Measurements from ENCODE around the gene TNIK. TPM values are rescaled to one million over a fixed set of nuclear protein-coding genes. Genes with fewer than 3 reads are reported as not detected.
A peak's percentile ranks its signal among the peaks of the same experiment; 100 is the strongest.

Gene TNIK
- total RNA-seq, 4 donors from 2014 or later: 32.9 to 41.7 (median 38.0) TPM

DNA sequence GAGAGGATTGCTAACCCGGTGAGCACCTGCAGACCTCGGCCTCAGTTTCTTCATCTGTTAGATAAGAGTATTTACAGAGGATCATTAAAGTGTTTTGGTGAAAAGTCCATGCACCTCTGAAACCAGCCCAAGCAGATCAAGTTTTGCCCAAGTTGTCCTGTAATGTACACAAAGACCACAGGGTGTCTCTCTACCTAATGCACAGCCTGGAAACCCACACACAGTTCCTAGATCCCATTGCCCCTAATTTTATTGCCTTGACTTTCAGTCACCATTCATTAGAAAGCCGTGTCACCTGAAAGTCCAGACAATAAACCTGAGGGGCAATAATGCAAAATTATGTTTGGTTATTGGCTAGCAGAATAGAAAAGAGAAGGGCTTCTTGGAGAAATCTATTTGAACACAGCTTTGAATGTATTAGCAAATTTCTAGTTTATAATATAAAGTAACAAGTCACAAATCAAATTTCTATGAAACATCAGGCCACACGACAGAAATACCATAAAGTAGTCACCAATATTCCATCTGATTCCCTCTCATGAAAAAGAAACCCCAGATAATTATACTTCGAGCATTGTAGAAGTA is 272.4 kb downstream of the TNIK start:
- Histone ChIP-seq H3K4me1 (peaks cover 6 to 53% (median 8%) of the 10 kb centered on the region in 3 donors), H3K27me3 (no peaks in the 10 kb centered on the region), H3K4me3 (no peak overlapping the region), H3K27ac (no peak overlapping the region), H3K36me3 (no peaks in the 10 kb centered on the region), H3K9me3 (no peaks in the 10 kb centered on the region)
- no peak for TF ChIP-seq EP300 (IDR thresholded peaks at IDR 0.05)
- TF ChIP-seq, protein P1, sequence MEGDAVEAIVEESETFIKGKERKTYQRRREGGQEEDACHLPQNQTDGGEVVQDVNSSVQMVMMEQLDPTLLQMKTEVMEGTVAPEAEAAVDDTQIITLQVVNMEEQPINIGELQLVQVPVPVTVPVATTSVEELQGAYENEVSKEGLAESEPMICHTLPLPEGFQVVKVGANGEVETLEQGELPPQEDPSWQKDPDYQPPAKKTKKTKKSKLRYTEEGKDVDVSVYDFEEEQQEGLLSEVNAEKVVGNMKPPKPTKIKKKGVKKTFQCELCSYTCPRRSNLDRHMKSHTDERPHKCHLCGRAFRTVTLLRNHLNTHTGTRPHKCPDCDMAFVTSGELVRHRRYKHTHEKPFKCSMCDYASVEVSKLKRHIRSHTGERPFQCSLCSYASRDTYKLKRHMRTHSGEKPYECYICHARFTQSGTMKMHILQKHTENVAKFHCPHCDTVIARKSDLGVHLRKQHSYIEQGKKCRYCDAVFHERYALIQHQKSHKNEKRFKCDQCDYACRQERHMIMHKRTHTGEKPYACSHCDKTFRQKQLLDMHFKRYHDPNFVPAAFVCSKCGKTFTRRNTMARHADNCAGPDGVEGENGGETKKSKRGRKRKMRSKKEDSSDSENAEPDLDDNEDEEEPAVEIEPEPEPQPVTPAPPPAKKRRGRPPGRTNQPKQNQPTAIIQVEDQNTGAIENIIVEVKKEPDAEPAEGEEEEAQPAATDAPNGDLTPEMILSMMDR (IDR thresholded peaks at IDR 0.05): peak; percentile 14 to 68 (median 52)
- WGBS, 2 donors (ENCODE audit: low coverage in 1 of 2): 38 to 67% methylated on average over 5 of the region's 5 CpGs
- no peak for ATAC-seq

DNA sequence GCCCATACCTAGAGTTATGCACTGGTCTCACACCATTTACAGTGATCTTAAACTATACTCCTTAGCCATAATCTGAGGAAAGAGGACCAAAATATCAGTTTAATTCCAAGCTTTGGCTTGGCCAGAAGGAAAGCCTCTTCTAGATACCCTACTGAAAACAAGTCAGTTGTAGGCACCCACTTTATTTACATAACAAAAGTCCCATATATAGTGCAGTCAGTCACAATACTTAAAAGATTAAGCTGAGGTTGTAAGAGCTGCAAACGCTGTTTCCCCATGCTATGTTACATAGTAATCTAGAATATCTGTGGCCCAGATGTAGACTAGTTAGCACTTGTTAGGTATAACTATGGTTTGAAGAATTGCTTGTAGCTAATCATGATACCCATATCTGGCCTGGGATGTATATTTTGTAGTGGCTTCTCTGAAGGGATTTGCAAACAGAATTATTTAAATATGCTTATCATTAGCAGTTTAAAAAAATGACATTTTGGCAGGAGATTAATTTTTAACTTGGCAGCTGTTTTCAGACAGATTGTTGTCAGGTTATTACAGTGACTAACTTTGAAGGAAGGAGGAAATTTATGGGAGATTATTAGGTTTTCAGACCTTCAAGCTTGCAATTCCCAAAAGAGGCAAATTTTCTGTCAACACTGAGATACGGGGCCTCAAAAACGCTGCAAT is 273.2 kb downstream of the TNIK start:
- TF ChIP-seq EP300 (IDR thresholded peaks at IDR 0.05) (no peak), POLR2A (IDR thresholded peaks at IDR 0.05) (no peak), POLR2AphosphoS5 (IDR thresholded peaks at IDR 0.05) (no peak)
- TF ChIP-seq, protein P1 (IDR thresholded peaks at IDR 0.05): no peak
- no peak overlapping the region for H3K27ac ChIP-seq

DNA sequence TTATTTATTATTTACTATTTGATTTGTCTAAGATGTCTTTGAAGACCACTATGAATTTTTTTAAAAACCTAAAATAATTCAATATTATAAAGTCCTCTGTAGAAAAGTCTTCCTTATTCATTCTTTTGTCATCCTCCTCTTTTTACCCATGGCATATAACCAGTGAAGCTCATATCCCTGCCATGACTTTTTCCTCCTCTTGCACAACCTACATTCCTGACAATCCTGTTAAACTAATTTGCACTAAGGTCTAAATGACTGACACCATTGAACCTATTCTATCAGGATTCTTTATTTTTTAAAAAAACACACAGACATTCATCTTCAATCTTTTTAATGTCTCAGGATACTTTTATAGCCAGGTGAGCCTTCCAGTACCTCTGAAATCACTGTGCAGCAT is 273.8 kb downstream of the TNIK start:
- TF ChIP-seq POLR2AphosphoS5 (IDR thresholded peaks at IDR 0.05) (no peak), EP300 (IDR thresholded peaks at IDR 0.05) (no peak), POLR2A (IDR thresholded peaks at IDR 0.05) (no peak)
- TF ChIP-seq, protein P1 (IDR thresholded peaks at IDR 0.05): no peak
- H3K27me3 ChIP-seq: no peaks in the 10 kb centered on the region
- ATAC-seq: no peak
- H3K4me3 ChIP-seq: no peak overlapping the region
- no peaks in the 10 kb centered on the region for H3K36me3 ChIP-seq
- no peaks in the 10 kb centered on the region for H3K9me3 ChIP-seq
- peaks cover 6 to 62% (median 12%) of the 10 kb centered on the region in 3 donors for H3K4me1 ChIP-seq
- no peak overlapping the region for H3K27ac ChIP-seq

More for the DNA sequence above, 273.2 kb downstream of the TNIK start:
- Histone ChIP-seq H3K9me3 (no peaks in the 10 kb centered on the region), H3K4me3 (no peak overlapping the region), H3K27me3 (no peaks in the 10 kb centered on the region), H3K4me1 (peaks cover 6 to 61% (median 12%) of the 10 kb centered on the region in 3 donors), H3K36me3 (no peaks in the 10 kb centered on the region)
- 74 to 83% methylated on average over 3 of the region's 3 CpGs for WGBS, 2 donors (ENCODE audit: low coverage in 1 of 2)
- ATAC-seq: no peak

DNA sequence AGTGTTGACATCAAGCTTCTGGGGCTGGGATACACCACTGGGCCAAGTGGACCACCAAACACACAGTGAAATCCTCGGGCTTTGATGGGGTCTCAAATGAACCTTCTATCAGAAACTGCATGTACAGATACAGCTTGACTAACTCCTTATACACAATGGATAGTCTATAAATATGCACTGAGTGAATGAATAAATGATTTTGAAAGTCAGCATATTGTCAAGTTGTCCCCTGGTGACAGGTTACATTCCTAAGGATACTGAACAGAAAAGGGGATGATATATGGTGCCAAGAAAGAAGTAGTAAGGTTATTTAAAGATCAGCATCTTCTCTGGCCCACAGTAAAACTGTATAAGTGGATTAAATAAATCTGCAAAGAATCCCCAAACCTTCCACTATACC is 274.2 kb downstream of the TNIK start:
- no peak overlapping the region for H3K27ac ChIP-seq

More for the DNA sequence above, 274.2 kb downstream of the TNIK start:
- no peak for ATAC-seq
- peaks cover 6 to 57% (median 12%) of the 10 kb centered on the region in 3 donors for H3K4me1 ChIP-seq
- TF ChIP-seq POLR2AphosphoS5 (IDR thresholded peaks at IDR 0.05) (no peak), EP300 (IDR thresholded peaks at IDR 0.05) (no peak), POLR2A (IDR thresholded peaks at IDR 0.05) (no peak)
- TF ChIP-seq, protein P1 (IDR thresholded peaks at IDR 0.05): no peak
- H3K4me3 ChIP-seq: no peak overlapping the region
- H3K36me3 ChIP-seq: no peaks in the 10 kb centered on the region
- H3K9me3 ChIP-seq: no peaks in the 10 kb centered on the region
- no peaks in the 10 kb centered on the region for H3K27me3 ChIP-seq
- WGBS, 2 donors (ENCODE audit: low coverage in 1 of 2): 75% methylated on average over 1 of the region's 1 CpG; no CpG with 5 or more reads in 1 of the 2 donors

Measured in gastroesophageal sphincter (tissue), 4 donors.